ENCODE measurements around the gene SASH3. TPM values are rescaled to one million over a fixed set of nuclear protein-coding genes. Genes with fewer than 3 reads are reported as not detected.

The SASH3 gene
- total and polyA plus RNA-seq, 2 donors (not counting 1 experiment from before 2014, with no cell fraction given): not detected

DNA sequence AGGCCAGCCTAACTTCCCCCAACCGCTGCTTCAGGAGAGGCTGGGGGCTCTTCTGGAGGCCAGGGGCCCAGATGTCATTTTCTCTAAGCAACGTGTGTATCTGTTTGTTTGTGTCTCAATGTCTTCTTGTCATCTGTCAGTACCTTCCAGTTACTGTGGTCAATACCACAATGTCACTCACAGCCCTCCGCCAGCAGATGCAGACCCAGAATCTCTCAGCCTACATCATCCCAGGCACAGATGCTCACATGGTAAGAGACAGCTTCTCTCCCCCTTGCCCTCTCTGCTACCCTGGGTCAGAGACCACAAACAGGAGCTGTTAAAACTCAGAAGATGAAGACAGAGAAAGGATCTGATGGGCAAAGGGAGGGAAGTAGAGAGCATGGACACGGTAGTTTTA lies 35.9 kb upstream of the SASH3 start:
- Histone ChIP-seq H3K4me1 (ENCODE audit: control insufficient read depth, extremely low read depth, insufficient read depth, low read length) (no peaks in the 10 kb centered on the region), H3K9me3 (ENCODE audit: control insufficient read depth, insufficient read depth, low read depth, low read length) (no peaks in the 10 kb centered on the region), H3K36me3 (ENCODE audit: control insufficient read depth, insufficient read depth, low read length) (no peaks in the 10 kb centered on the region), H3K27me3 (ENCODE audit: control insufficient read depth, insufficient read depth, low read length) (no peaks in the 10 kb centered on the region), H3K4me3 (replicated peaks in 1 of 4; ENCODE audit: control extremely low read depth in 1 of 4, insufficient read depth in 1 of 4, low read depth in 3 of 4, low read length in 4 of 4) (no peak overlapping the region), H3K79me2 (ENCODE audit: control insufficient read depth, insufficient read depth, low read length) (no peaks in the 10 kb centered on the region), H3K27ac (ENCODE audit: insufficient read depth, low read length) (no peak overlapping the region), H2AFZ (ENCODE audit: low read length) (no peak overlapping the region), H3K9ac (ENCODE audit: insufficient read depth, low read length) (no peak overlapping the region), H3K4me2 (ENCODE audit: extremely low read depth, insufficient read depth, low read length) (no peak overlapping the region), H4K20me1 (ENCODE audit: control insufficient read depth, extremely low read depth, insufficient read depth, low read length) (no peaks in the 10 kb centered on the region)
- no peak for TF ChIP-seq EZH2 (IDR thresholded peaks at IDR 0.05; ENCODE audit: low read length, missing control alignments)
- TF ChIP-seq, protein P1, sequence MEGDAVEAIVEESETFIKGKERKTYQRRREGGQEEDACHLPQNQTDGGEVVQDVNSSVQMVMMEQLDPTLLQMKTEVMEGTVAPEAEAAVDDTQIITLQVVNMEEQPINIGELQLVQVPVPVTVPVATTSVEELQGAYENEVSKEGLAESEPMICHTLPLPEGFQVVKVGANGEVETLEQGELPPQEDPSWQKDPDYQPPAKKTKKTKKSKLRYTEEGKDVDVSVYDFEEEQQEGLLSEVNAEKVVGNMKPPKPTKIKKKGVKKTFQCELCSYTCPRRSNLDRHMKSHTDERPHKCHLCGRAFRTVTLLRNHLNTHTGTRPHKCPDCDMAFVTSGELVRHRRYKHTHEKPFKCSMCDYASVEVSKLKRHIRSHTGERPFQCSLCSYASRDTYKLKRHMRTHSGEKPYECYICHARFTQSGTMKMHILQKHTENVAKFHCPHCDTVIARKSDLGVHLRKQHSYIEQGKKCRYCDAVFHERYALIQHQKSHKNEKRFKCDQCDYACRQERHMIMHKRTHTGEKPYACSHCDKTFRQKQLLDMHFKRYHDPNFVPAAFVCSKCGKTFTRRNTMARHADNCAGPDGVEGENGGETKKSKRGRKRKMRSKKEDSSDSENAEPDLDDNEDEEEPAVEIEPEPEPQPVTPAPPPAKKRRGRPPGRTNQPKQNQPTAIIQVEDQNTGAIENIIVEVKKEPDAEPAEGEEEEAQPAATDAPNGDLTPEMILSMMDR (conservative IDR thresholded peaks at IDR 0.05 in 1 of 2, IDR thresholded peaks at IDR 0.05 in 1 of 2; ENCODE audit: low read depth in 1 of 2, low read length in 2 of 2): no peak
- no peak for DNase-seq (ENCODE audit: low read depth in 2 of 2)

DNA sequence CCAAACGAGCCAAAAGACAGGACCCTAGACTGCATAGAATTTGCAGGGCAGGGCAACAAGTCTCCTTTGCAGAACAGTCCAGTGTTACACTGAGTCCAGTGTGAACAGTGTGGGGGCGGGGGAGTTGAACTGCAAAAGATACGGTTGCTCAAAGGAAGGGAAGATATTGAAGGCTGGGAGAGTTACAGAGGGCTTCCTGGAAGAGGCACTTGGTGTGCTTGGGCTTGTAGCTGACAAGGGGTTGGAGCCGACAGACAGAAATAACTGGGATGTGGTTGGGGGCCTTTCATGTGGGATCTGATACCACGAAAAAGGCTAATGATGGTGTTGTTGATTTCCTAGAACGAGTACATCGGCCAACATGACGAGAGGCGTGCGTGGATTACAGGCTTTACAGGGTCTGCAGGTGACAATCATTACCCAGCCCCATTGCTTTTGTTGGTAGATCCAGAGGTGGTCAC lies 34.9 kb upstream of the SASH3 start:
- H3K4me2 ChIP-seq (ENCODE audit: extremely low read depth, insufficient read depth, low read length): no peak overlapping the region

DNA sequence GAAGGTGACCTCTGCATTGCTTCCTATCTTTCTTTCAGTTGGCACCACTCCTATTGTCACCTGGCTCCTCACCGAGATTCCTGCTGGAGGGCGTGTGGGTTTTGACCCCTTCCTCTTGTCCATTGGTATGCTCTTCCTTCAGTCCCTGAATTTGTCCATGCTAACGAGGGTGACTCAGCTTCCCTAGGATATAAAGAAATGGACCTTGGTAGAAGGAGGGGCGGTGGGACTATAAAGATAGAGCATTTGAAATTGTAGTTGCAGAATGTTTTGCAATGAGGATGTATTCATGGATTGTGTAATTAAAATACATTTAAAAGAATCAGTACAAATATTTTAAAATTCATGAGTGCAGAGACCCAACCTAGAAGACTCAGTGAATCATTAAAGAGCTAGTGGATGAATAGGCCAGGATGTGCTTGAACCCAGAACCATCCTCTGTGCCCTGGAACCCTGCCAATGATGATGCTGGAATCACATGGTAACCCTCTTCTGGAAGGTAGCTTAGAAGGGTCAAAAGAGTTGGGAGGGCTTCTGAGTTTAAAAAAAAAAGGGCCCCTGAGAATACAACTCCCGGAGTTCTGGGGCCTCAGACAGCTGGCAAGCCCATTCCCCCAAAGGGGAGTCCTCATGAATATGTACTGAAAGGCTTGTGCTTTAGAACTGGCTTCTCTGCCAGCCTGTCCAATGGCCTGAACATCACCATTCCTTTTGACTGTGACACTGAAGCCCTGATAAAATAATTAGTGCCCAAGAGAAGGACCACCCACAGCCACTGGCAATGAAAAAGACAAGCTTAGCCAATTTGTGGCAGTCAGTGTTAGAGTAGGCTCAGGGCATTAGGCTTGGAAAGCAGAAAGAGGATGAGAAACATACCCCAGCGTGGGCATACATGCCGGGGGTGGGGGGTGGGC lies 32.9 kb upstream of the SASH3 start:
- no peak overlapping the region for H3K9ac ChIP-seq (ENCODE audit: insufficient read depth, low read length)
- H3K4me3 ChIP-seq (replicated peaks in 1 of 4; ENCODE audit: control extremely low read depth in 1 of 4, insufficient read depth in 1 of 4, low read depth in 3 of 4, low read length in 4 of 4): no peak overlapping the region
- no peaks in the 10 kb centered on the region for H3K27me3 ChIP-seq (ENCODE audit: control insufficient read depth, insufficient read depth, low read length)
- H3K9me3 ChIP-seq (ENCODE audit: control insufficient read depth, insufficient read depth, low read depth, low read length): no peaks in the 10 kb centered on the region
- H3K36me3 ChIP-seq (ENCODE audit: control insufficient read depth, insufficient read depth, low read length): no peaks in the 10 kb centered on the region
- H3K4me1 ChIP-seq (ENCODE audit: control insufficient read depth, extremely low read depth, insufficient read depth, low read length): no peaks in the 10 kb centered on the region
- no peaks in the 10 kb centered on the region for H3K79me2 ChIP-seq (ENCODE audit: control insufficient read depth, insufficient read depth, low read length)
- TF ChIP-seq, protein P1 (conservative IDR thresholded peaks at IDR 0.05 in 1 of 2, IDR thresholded peaks at IDR 0.05 in 1 of 2; ENCODE audit: low read depth in 1 of 2, low read length in 2 of 2): no peak
- no peak for TF ChIP-seq EZH2 (IDR thresholded peaks at IDR 0.05; ENCODE audit: low read length, missing control alignments)
- no peak overlapping the region for H3K4me2 ChIP-seq (ENCODE audit: extremely low read depth, insufficient read depth, low read length)
- no peak overlapping the region for H2AFZ ChIP-seq (ENCODE audit: low read length)
- no peak for DNase-seq (ENCODE audit: low read depth in 2 of 2)
- H3K27ac ChIP-seq (ENCODE audit: insufficient read depth, low read length): no peak overlapping the region
- H4K20me1 ChIP-seq (ENCODE audit: control insufficient read depth, extremely low read depth, insufficient read depth, low read length): no peaks in the 10 kb centered on the region

More for the DNA sequence above, 34.9 kb upstream of the SASH3 start:
- Histone ChIP-seq H4K20me1 (ENCODE audit: control insufficient read depth, extremely low read depth, insufficient read depth, low read length) (no peaks in the 10 kb centered on the region), H2AFZ (ENCODE audit: low read length) (no peak overlapping the region), H3K9ac (ENCODE audit: insufficient read depth, low read length) (no peak overlapping the region), H3K79me2 (ENCODE audit: control insufficient read depth, insufficient read depth, low read length) (no peaks in the 10 kb centered on the region), H3K27ac (ENCODE audit: insufficient read depth, low read length) (no peak overlapping the region), H3K9me3 (ENCODE audit: control insufficient read depth, insufficient read depth, low read depth, low read length) (no peaks in the 10 kb centered on the region), H3K36me3 (ENCODE audit: control insufficient read depth, insufficient read depth, low read length) (no peaks in the 10 kb centered on the region), H3K27me3 (ENCODE audit: control insufficient read depth, insufficient read depth, low read length) (no peaks in the 10 kb centered on the region), H3K4me1 (ENCODE audit: control insufficient read depth, extremely low read depth, insufficient read depth, low read length) (no peaks in the 10 kb centered on the region), H3K4me3 (replicated peaks in 1 of 4; ENCODE audit: control extremely low read depth in 1 of 4, insufficient read depth in 1 of 4, low read depth in 3 of 4, low read length in 4 of 4) (no peak overlapping the region)
- DNase-seq (ENCODE audit: low read depth in 2 of 2): no peak
- TF ChIP-seq, protein P1 (conservative IDR thresholded peaks at IDR 0.05 in 1 of 2, IDR thresholded peaks at IDR 0.05 in 1 of 2; ENCODE audit: low read depth in 1 of 2, low read length in 2 of 2): no peak
- TF ChIP-seq EZH2 (IDR thresholded peaks at IDR 0.05; ENCODE audit: low read length, missing control alignments): no peak

Data from fibroblast of lung (primary cell).